GM19455 (cell line): ENCODE measurements around the gene ERBB4.

Source experiments
- ATAC-seq: cut with Tn5 transposase; IDR thresholded peaks from one replicate; pipeline ENCODE4 v1.9.1; 2021; ENCODE audit not compliant: unreplicated experiment

The ERBB4 gene

GRCh38 chr2:212538305-212539071, at the start of gene ERBB4:
Gene ERBB4, minus strand, starts transcription at chr2:212538802. Its CDS starts 272 bp downstream, at chr2:212538530.
- ATAC-seq, result no peak

DNA sequence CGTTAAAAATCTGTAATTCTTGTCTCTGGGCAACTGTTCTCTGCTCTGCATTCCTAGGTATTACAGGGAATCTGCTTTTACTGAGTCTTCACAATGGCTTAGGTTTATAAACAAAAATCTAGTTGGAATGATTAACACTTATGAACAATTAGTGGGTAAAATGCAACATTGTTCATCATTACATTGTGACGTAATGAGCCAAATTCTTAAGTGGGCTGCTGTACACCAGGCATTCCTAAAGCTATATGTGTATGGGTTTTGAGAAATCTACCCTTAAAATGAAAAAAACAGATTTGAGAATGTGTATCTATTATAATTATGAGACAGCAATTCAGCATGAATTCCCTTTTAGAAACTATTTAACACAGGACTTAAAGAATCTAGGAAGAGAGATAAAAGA, 41.5 kb upstream of the ERBB4 start:
- ATAC-seq, result no peak

- ATAC-seq, result no peak
These were observed 17.7 kb upstream of the ERBB4 start for GRCh38 chr2:212556296-212556695.

GRCh38 chr2:212554233-212554632, 15.6 kb upstream of the ERBB4 start:
- ATAC-seq, result no peak

GRCh38 chr2:212549941-212550340, 11.3 kb upstream of the ERBB4 start:
- ATAC-seq, result no peak

DNA sequence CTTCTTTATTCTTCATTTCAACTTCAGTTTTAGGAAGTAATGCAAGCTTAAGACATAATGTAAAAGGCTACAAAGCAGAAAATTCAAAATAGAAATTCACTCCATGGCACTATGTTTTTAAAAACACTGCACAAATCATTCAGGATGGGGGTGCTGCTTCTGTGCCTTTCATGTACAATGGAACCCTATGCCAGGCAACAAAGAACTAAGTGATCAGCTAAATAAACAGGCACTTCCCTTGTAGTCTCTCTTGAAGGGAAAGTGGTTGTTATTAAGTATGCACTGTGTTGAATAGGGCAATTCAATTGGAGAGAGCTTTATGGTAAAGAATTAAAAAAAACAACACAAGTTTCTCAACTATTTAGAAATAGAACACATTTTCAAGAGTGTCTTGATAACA, 10.9 kb upstream of the ERBB4 start:
- ATAC-seq, result no peak

GRCh38 chr2:212548455-212548819, 9.8 kb upstream of the ERBB4 start:
- no peak for ATAC-seq

- ATAC-seq, result no peak
These were observed 9.3 kb upstream of the ERBB4 start for GRCh38 chr2:212547716-212548454.

- ATAC-seq, result no peak
These were observed 8.1 kb upstream of the ERBB4 start for GRCh38 chr2:212546669-212547068.

DNA sequence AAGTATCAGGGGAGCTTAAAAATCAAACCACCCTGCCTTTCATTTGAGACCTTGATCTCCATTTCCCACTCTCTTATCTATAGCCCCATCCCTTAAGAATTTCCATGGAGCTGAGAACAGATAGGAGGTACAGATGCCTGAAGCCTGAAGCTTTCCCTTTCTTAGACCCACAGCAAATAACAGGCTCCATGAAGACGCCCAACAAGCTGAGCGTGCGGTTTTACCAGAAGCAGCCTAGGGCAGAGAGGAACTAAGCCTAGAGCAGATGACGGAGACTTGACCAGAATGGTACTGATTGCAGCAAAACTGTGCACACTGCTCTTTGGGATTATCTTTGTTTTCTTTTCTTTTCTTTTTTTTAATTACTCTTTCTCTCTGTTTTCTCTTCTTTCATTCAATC, 1.7 kb upstream of the ERBB4 start:
- ATAC-seq, result peak; percentile 59

- ATAC-seq, result no peak
These were observed 674 bp upstream of the ERBB4 start for GRCh38 chr2:212539072-212539880.

DNA sequence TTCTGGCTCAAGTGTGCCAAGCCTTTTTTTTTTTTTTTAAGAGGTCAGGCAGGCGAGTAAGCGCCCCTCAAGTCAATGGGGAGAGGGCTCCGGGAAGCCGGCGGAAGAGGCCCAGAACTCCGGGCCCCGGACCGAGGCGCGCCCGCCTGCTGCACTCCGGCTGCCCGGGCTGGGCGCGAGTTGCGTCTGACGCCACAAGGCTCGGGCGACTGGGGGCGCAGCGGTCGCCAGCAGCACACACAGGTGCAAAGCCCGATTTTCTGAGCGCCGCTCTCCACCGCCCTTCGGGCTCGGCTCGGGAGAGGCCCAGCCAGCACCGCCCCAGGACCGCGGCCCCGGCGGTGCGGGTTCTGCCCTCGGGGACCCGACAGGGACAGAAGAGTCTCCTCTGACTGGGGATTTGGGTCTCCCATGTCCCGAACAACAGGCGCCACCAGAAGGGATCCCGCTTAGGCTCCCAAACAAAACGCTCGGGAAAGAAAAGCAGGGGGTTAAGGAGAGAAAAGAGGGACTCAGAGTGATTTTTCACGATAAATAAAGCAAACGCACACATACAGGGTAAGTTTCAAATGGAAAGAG, 787 bp downstream of the ERBB4 start:
- no peak for ATAC-seq

- no peak for ATAC-seq
These were observed 1.5 kb downstream of the ERBB4 start for GRCh38 chr2:212536817-212537725.

GRCh38 chr2:212535996-212536816, 2.4 kb downstream of the ERBB4 start:
- ATAC-seq, result no peak

- no peak for ATAC-seq
These were observed 4.3 kb downstream of the ERBB4 start for GRCh38 chr2:212534336-212534735.

- ATAC-seq, result no peak
These were observed 6.0 kb downstream of the ERBB4 start for GRCh38 chr2:212532585-212532984.

DNA sequence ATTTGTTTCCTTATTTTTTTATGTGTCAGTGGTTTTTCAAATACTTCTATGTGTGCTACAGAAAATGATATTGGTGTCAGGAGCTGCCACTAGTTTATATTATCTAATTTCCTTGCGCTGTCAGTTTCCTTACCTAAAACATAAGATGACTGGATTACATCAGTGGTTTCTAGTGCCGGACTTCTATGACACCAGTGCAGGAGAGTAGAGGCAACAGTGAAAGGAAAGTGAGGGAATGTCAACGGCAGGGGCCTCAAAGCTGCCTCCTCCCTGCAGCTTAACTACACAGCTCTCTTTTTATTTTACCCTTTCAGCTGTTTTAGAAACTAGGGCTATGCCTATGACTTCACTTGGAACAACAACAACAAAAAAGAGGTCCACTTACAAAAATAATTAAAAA, 6.5 kb downstream of the ERBB4 start:
- ATAC-seq, result no peak

GRCh38 chr2:212531499-212531898, 7.1 kb downstream of the ERBB4 start:
- ATAC-seq, result no peak

- no peak for ATAC-seq
These were observed 7.6 kb downstream of the ERBB4 start for GRCh38 chr2:212530991-212531390.
